Endodermal cell (in vitro differentiated cells): ENCODE results near the gene UCKL1. TPM values are rescaled to one million over a fixed set of nuclear protein-coding genes. Genes with fewer than 3 reads are reported as not detected.

ENCODE experiments used
- DNase-seq: peaks from one replicate; pipeline ENCODE4 v3.0.0-alpha.2; 2017
- H3K27ac ChIP-seq: 2 replicates; pipeline ENCODE4 v1.5.1; 2013; ENCODE audit warnings: mild to moderate bottlenecking, low read depth, low read length, moderate library complexity
- H3K27me3 ChIP-seq: 2 replicates; pipeline ENCODE4 v1.6.1; 2013; ENCODE audit warnings: mild to moderate bottlenecking, low read length, moderate library complexity; ENCODE audit not compliant: insufficient read depth, control insufficient read depth, poor library complexity, severe bottlenecking
- H3K36me3 ChIP-seq: 2 replicates; pipeline ENCODE4 v1.7.0; 2013; ENCODE audit warnings: mild to moderate bottlenecking, low read length, moderate library complexity; ENCODE audit not compliant: control insufficient read depth, insufficient read depth
- H3K4me1 ChIP-seq: one replicate; pipeline ENCODE4 v1.7.0; 2013; ENCODE audit warnings: low read length; ENCODE audit not compliant: control insufficient read depth, insufficient read depth
- H3K4me3 ChIP-seq: 2 replicates; pipeline ENCODE4 v1.5.1; 2013; ENCODE audit warnings: mild to moderate bottlenecking, low read length, moderate library complexity
- H3K9ac ChIP-seq: 2 replicates; pipeline ENCODE4 v1.6.1; 2013; ENCODE audit warnings: mild to moderate bottlenecking, low read length, moderate library complexity; ENCODE audit not compliant: poor library complexity, severe bottlenecking; ENCODE audit errors: extremely low read depth
- H3K9me3 ChIP-seq: 2 replicates; pipeline ENCODE4 v1.6.1; 2013; ENCODE audit warnings: mild to moderate bottlenecking, low read length, moderate library complexity; ENCODE audit not compliant: control insufficient read depth
- H3K27ac Mint-ChIP-seq: 2 replicates; pipeline ENCODE4 v1.8.0; 2020; ENCODE audit warnings: mixed read lengths
- H3K27me3 Mint-ChIP-seq: 2 replicates; pipeline ENCODE4 v1.8.0; 2021; ENCODE audit warnings: mild to moderate bottlenecking, mixed read lengths; ENCODE audit not compliant: insufficient read depth
- H3K36me3 Mint-ChIP-seq: 2 replicates; pipeline ENCODE4 v1.8.0; 2020; ENCODE audit warnings: low read depth, mixed read lengths
- H3K4me1 Mint-ChIP-seq: 2 replicates; pipeline ENCODE4 v1.8.0; 2020; ENCODE audit warnings: mixed read lengths
- H3K4me3 Mint-ChIP-seq: 2 replicates; pipeline ENCODE4 v1.8.0; 2020; ENCODE audit warnings: mild to moderate bottlenecking, moderate library complexity, mixed read lengths
- H3K9me3 Mint-ChIP-seq: 2 replicates; pipeline ENCODE4 v1.8.0; 2020; ENCODE audit warnings: mild to moderate bottlenecking, mixed read lengths
- WGBS, 2 experiments: methylation state at CpG; one replicate each; pipeline versions ENCODE4 v1.1.5 to v1.1.7; 2013; ENCODE audit warnings: missing lambda C conversion rate in 2 of 2, mixed read lengths in 1 of 2; ENCODE audit not compliant: insufficient coverage in 1 of 2, insufficient read length in 1 of 2; 5-methylcytosine and 5-hydroxymethylcytosine counted together
- total RNA-seq, 2 donors: library from RNA; stranded (reverse); fragmentation: NEBNext Ultra II Directional in 1 of 2; extraction: Animal tissue kit (Norgen Biotek cat#: 25700) in 1 of 2; gene quantifications; 2 replicates in 1 of 2; 3 replicates in 1 of 2; pipeline ENCODE4 v1.2.1, GENCODE V29; 2021
- TF ChIP-seq, protein P1 (sequence below): fragments of 200-600 bp; sonication (generic); conservative IDR thresholded peaks from 2 replicates; pipeline ENCODE4 v1.5.0; 2021; ENCODE audit warnings: antibody characterized with exemption, mild to moderate bottlenecking

UCKL1 gene
- total RNA-seq, 2 donors from 2014 or later = 36.5 to 47.8 TPM

DNA sequence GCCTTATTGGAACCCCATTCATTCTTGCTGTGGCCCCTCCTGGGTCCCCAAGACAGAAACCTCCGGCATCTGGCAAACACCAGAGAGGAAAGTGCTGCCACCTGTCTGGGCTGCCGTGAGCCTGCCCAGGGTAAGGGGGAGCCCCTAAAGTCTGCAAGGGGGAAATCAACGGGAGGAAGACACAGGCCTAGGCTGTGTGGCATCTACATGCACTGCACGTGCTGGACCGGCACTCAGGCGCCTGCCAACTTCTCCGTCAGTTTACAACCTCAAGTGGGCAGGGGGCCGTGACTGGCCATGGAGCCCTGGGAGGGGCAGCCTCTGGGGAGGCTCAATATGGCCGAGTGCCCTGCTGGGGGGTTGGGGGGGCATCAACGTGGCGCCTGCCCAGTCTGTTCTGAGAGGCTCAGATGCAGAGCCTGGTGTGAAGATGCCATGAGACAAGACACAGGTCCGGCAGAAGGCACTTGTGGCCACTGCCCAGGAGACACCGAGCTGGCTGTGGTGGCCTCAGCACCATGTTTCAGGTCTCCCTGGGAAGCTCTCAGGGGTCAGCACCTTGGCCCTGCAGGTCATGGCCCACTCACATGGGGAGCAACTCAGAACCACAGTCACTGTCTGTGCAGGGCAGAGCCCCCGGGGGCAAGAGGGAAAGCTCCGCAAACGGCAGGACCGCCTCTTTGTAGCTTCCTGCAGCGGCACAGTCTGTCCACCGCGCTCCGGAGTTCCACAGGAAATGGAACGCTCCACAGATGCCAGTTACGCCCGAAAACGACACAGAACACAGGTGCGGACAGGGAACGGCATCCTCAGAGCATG is 8.4 kb downstream of the UCKL1 start:
- H3K27ac ChIP-seq = peak overlapping the region; percentile 86
- 95 to 97% methylated on average over 22 to 27 of the region's 27 CpGs for WGBS, 2 experiments
- no peaks in the 10 kb centered on the region for H3K27me3 ChIP-seq

DNA sequence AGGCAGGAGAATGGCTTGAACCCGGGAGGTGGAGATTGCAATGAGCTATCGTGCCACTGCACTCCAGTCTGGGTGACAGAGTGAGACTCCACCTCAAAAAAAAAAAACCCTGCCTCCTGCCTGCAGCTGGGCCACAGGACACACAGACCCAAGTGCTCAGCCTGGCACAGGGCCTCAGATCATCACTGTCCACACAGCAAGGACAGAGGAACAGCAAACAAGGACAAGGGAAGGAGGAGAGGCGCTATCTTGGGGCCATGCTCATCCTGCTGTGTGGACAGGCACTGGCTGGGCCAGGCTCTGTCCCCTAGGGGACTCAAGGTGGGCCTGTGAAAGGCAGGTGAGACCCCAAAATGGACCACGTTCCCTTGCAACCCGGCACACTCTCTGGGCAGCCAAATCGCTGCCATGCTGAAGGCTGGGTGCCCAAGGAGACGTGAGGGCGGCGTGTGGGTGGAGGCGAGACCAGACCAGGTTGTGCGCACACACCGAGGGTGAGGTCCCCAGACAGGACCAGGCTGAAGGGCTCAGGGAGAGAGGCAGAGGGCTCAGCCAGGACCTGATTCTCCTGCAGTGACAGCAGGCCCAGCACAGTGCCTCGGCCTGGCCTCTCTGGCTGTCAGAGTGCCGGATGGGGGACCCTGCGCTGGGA is 9.1 kb downstream of the UCKL1 start:
- DNase-seq = no peak
- Histone ChIP-seq H3K4me3 (no peak overlapping the region), H3K9me3 (no peaks in the 10 kb centered on the region), H3K27me3 (no peaks in the 10 kb centered on the region), H3K27ac (peak overlapping the region; percentile 14), H3K9ac (no peak overlapping the region), H3K36me3 (peaks cover 15% of the 10 kb centered on the region), H3K4me1 (peaks cover 3% of the 10 kb centered on the region)
- TF ChIP-seq, protein P1, sequence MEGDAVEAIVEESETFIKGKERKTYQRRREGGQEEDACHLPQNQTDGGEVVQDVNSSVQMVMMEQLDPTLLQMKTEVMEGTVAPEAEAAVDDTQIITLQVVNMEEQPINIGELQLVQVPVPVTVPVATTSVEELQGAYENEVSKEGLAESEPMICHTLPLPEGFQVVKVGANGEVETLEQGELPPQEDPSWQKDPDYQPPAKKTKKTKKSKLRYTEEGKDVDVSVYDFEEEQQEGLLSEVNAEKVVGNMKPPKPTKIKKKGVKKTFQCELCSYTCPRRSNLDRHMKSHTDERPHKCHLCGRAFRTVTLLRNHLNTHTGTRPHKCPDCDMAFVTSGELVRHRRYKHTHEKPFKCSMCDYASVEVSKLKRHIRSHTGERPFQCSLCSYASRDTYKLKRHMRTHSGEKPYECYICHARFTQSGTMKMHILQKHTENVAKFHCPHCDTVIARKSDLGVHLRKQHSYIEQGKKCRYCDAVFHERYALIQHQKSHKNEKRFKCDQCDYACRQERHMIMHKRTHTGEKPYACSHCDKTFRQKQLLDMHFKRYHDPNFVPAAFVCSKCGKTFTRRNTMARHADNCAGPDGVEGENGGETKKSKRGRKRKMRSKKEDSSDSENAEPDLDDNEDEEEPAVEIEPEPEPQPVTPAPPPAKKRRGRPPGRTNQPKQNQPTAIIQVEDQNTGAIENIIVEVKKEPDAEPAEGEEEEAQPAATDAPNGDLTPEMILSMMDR = no peak
- H3K9me3 Mint-ChIP-seq = peaks cover 3% of the 10 kb centered on the region
- H3K27me3 Mint-ChIP-seq = no peaks in the 10 kb centered on the region
- peaks cover 12% of the 10 kb centered on the region for H3K4me1 Mint-ChIP-seq
- peaks cover 17% of the 10 kb centered on the region for H3K36me3 Mint-ChIP-seq
- H3K27ac Mint-ChIP-seq = no peak overlapping the region
- WGBS, 2 experiments = 93 to 95% methylated on average over 13 to 15 of the region's 15 CpGs
- no peak overlapping the region for H3K4me3 Mint-ChIP-seq

More for the DNA sequence above, 8.4 kb downstream of the UCKL1 start:
- Mint-ChIP-seq H3K4me3 (no peak overlapping the region), H3K9me3 (peaks cover 3% of the 10 kb centered on the region), H3K27me3 (no peaks in the 10 kb centered on the region), H3K4me1 (peaks cover 12% of the 10 kb centered on the region), H3K36me3 (peaks cover 17% of the 10 kb centered on the region), H3K27ac (peak overlapping the region; percentile 44)
- Histone ChIP-seq H3K4me1 (peaks cover 3% of the 10 kb centered on the region), H3K36me3 (peaks cover 15% of the 10 kb centered on the region), H3K9me3 (no peaks in the 10 kb centered on the region), H3K9ac (no peak overlapping the region), H3K4me3 (no peak overlapping the region)
- DNase-seq = no peak
- TF ChIP-seq, protein P1 = no peak

DNA sequence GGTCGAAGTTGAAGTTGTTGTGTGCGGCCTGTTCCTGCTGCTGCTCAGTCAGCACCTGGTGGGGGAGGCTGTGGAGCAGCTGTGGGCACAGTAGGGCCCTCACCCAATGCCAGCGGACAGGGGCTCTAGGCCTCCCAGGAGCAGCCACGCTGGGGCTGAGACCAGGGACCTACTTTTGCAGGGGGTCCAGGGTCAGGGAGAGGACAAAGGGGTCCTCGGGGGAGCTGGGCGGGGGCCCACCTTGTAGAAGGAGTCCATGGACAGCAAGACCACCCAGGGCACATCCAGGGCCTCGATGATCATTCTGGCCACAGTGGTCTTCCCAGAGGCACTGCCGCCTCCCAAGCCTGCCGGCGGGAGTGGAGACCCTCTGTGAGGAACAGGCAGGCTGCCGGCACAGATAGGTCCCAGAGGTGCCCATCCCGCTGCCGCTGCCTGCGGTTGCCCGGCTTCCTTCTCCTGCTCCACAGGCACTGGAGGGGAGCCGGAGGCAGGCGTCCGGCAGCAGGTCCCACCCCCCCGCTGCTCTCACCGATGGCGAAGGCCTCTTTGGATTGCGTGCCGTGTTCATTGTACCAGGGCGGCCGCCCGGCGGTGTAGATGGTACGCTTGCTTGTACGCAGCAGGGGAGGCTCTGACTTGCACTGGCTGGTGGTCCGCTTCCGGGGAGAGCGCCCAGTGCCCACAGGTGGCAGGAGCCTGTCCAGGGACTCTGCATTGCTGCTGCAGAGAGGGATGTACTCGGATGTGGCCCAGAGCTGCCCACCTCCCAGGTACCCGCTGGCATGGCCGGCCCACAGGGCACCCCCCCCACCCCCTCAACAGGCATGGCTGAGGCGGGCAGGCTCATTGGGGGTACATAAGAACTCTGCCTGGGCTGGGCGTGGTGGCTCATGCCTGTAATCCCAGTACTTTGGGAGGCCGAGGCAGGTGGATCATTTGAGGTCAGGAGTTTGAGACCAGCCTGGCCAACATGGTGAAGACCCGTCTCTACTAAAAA is 10.0 kb downstream of the UCKL1 start:
- TF ChIP-seq, protein P1 = no peak

More for the DNA sequence above, 10.0 kb downstream of the UCKL1 start:
- Histone ChIP-seq H3K4me1 (peaks cover 3% of the 10 kb centered on the region), H3K9ac (no peak overlapping the region), H3K27me3 (no peaks in the 10 kb centered on the region), H3K36me3 (peaks cover 15% of the 10 kb centered on the region), H3K4me3 (no peak overlapping the region), H3K9me3 (no peaks in the 10 kb centered on the region), H3K27ac (no peak overlapping the region)
- H3K36me3 Mint-ChIP-seq = peaks cover 17% of the 10 kb centered on the region
- no peaks in the 10 kb centered on the region for H3K27me3 Mint-ChIP-seq
- no peak overlapping the region for H3K4me3 Mint-ChIP-seq
- H3K4me1 Mint-ChIP-seq = peaks cover 12% of the 10 kb centered on the region
- DNase-seq = no peak
- H3K27ac Mint-ChIP-seq = peak overlapping the region; percentile 39
- H3K9me3 Mint-ChIP-seq = peaks cover 3% of the 10 kb centered on the region
- WGBS, 2 experiments = 94 to 95% methylated on average over 33 to 39 of the region's 39 CpGs
